GM10266 (cell line): Measurements from ENCODE around the gene PAIP1.
A peak's percentile ranks its signal among the peaks of the same experiment; 100 is the strongest.
"Not testable (repeated sequence)": the region's sequence is repeated elsewhere in the genome, so short reads cannot be mapped to it uniquely, and the experiment has no call there.

ENCODE experiments used
- DNase-seq: peaks from one replicate; pipeline ENCODE4 v3.0.0; 2012; ENCODE audit errors: extremely low spot score
- CTCF ChIP-seq: IDR thresholded peaks from 2 replicates; pipeline ENCODE4 v1.5.1; 2012; ENCODE audit warnings: mild to moderate bottlenecking, low read depth; ENCODE audit not compliant: control insufficient read depth, insufficient read depth; ENCODE audit errors: missing control alignments

PAIP1 gene

GRCh38 chr5:43555895-43556606 lies 826 bp downstream of the PAIP1 start:
- no peak for TF ChIP-seq CTCF
- DNase-seq: peak; percentile 56

- DNase-seq: no peak
Measured at GRCh38 chr5:43554497-43554896, 2.4 kb downstream of the PAIP1 start.

GRCh38 chr5:43553381-43553780 lies 3.5 kb downstream of the PAIP1 start:
- no peak for DNase-seq
- TF ChIP-seq CTCF: no peak

More at GRCh38 chr5:43554497-43554896, 2.4 kb downstream of the PAIP1 start:
- TF ChIP-seq CTCF: no peak

DNA sequence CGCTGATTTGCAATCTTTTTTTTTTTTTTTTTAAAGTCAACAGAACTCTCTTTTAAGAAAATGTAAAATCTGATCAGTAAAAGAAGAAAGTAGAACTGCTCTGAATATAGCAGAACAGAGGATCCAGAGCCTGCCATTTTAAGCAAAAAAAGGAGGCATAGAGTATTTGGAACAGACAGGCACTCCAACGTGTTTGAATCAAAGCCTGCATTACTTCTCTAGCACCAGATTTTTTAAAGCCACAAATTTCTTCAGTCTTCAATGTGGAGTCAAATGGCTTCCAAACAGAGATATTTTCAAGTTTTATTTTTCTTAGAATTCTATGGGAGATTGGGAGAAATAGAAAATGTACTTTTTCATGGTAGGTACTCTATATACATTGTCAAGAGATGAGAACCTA lies 5.1 kb downstream of the PAIP1 start:
- DNase-seq: no peak

GRCh38 chr5:43549272-43549671 lies 7.6 kb downstream of the PAIP1 start:
- DNase-seq: not testable (repeated sequence)

More for the DNA sequence above, 5.1 kb downstream of the PAIP1 start:
- no peak for TF ChIP-seq CTCF

- DNase-seq: no peak
- no peak for TF ChIP-seq CTCF
Measured at GRCh38 chr5:43548358-43548757, 8.5 kb downstream of the PAIP1 start.

GRCh38 chr5:43547532-43547931 lies 9.3 kb downstream of the PAIP1 start:
- DNase-seq: no peak
- no peak for TF ChIP-seq CTCF

DNA sequence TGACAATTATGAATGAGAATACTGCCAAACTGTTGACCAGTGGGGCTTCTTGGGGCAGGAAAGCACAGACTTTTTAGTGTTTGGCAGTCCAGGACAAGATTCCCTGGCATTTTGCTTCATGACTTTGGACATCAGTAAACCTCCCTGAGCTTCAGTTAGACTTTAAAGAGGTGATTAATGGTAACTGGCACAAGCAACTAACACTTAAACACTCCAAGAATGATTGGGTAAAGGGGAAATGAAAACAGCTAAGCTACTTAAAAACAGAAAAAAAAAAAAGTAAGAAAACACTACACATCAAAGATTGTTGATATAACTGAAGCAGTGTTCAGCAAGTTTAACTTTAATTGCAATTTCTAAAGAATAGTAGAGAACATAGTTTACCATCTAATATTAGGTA lies 13.4 kb downstream of the PAIP1 start:
- no peak for TF ChIP-seq CTCF
- DNase-seq: no peak
